ENCODE data around the gene SLC39A12. TPM values are rescaled to one million over a fixed set of nuclear protein-coding genes. Genes with fewer than 3 reads are reported as not detected.

Gene SLC39A12
- polyA plus RNA-seq, 4 donors, result 0.01 TPM; not detected in 2

DNA sequence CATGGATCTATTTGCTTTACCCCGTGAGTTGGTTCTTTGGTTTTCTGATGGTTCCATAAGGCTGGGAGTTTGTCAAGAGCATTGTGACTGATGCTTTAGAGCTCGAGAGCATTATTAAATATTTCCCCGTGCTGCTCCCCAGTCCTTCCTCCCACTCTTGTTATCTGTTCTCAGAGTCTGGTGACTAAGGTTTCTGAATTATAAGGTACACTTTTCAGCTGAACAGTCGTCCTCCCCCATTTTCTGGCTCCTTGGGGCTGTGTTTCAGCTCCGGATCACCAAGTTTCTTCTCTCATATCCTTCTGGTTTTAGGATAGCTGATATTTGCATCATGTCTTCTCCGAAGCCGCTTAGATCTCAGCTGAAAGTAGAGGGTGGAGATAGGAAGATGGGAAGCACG is 130.7 kb downstream of the SLC39A12 start:
- Histone ChIP-seq H3K4me3 (ENCODE audit: low read depth in 1 of 3, low read length in 3 of 3) (no peak overlapping the region), H3K36me3 (ENCODE audit: control insufficient read depth in 3 of 3, insufficient read depth in 2 of 3, low read depth in 1 of 3, low read length in 3 of 3) (no peaks in the 10 kb centered on the region), H3K4me1 (ENCODE audit: control insufficient read depth in 3 of 3, insufficient read depth in 2 of 3, low read depth in 1 of 3, low read length in 2 of 3) (no peaks in the 10 kb centered on the region), H3K27me3 (ENCODE audit: control insufficient read depth in 3 of 3, insufficient read depth in 3 of 3, low read length in 3 of 3) (peaks cover 0 to 1% (median 0%) of the 10 kb centered on the region in 3 donors), H3K9me3 (ENCODE audit: control insufficient read depth in 2 of 2, insufficient read depth in 1 of 2, low read depth in 1 of 2, low read length in 1 of 2) (no peaks in the 10 kb centered on the region), H3K27ac (ENCODE audit: low read depth in 1 of 3, low read length in 2 of 3) (no peak overlapping the region)
- FAIRE-seq (no peak), DNase-seq (no peak)
- WGBS, 3 donors, result 78 to 82% (median 81%) methylated on average over 8 of the region's 8 CpGs

DNA sequence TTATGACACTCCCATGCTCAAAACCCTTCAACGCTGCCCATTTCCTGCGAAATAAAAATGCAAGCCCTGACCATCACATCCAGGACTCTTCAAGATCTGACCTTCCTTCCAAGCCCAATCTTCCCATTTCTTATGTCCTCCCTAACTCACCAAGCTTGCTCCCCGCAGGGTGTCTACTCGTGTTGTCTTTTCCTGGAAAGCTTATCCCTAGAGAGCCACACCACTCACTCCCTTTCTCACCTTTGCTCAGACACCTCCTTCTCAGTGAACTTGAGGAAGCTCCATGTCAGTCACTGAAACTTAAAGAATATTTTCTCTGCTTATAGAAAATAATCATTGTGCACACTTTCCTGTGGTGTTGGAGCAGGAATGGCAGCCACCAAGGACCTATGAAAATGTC is 134.1 kb downstream of the SLC39A12 start:
- Histone ChIP-seq H3K4me3 (ENCODE audit: low read depth in 1 of 3, low read length in 3 of 3) (no peak overlapping the region), H3K27ac (ENCODE audit: low read depth in 1 of 3, low read length in 2 of 3) (no peak overlapping the region), H3K4me1 (ENCODE audit: control insufficient read depth in 3 of 3, insufficient read depth in 2 of 3, low read depth in 1 of 3, low read length in 2 of 3) (no peaks in the 10 kb centered on the region), H3K36me3 (ENCODE audit: control insufficient read depth in 3 of 3, insufficient read depth in 2 of 3, low read depth in 1 of 3, low read length in 3 of 3) (no peaks in the 10 kb centered on the region), H3K27me3 (ENCODE audit: control insufficient read depth in 3 of 3, insufficient read depth in 3 of 3, low read length in 3 of 3) (peaks cover 0 to 1% (median 0%) of the 10 kb centered on the region in 3 donors), H3K9me3 (ENCODE audit: control insufficient read depth in 2 of 2, insufficient read depth in 1 of 2, low read depth in 1 of 2, low read length in 1 of 2) (no peaks in the 10 kb centered on the region)
- no peak for FAIRE-seq
- no peak for DNase-seq
- WGBS, 3 donors, result 75 to 79% (median 78%) methylated on average over 4 of the region's 4 CpGs

DNA sequence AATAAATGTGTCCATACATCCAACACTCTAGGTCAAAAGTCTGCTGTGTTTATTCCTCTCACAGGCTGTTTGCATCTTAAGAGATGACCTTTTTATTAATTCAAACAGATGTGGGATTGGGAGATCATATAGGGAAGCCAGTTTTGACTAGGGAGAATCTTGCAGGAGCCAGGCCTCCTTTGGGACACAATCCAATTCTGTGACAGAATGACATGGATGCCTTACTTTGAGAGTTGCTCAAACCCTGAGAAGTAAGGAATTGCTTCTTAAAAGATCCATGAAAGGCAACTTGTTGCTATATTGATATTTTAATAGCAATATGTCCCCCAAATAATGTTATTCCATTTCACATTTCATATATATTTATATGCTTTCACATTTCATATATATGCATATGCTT is 135.0 kb downstream of the SLC39A12 start:
- no peak overlapping the region for H3K4me3 ChIP-seq (ENCODE audit: low read depth in 1 of 3, low read length in 3 of 3)

DNA sequence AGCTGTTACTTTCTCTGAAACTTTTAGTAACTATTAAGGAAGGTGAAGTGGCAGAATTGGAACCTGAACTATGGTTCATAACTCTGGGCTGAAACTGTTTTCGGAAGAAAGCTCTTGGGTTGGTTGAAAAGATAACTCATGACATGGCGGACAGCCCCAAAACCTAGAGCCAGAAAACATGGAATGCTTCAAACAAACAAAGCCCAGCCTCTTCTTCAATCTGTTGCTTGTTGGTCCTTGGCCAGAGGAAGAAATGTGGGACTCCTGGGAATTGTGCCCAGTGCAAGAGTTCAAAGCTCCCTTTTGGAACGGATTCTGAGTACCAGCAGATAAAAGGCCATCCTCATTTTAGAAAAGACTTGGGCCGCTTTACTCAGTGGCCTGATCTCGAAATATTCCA is 135.6 kb downstream of the SLC39A12 start:
- no peak overlapping the region for H3K27ac ChIP-seq (ENCODE audit: low read depth in 1 of 3, low read length in 2 of 3)
- peak in 1 of 2 donors; percentile 12 for DNase-seq

More for the DNA sequence above, 135.0 kb downstream of the SLC39A12 start:
- DNase-seq (no peak), FAIRE-seq (no peak)
- H3K9me3 ChIP-seq (ENCODE audit: control insufficient read depth in 2 of 2, insufficient read depth in 1 of 2, low read depth in 1 of 2, low read length in 1 of 2), result no peaks in the 10 kb centered on the region
- peaks cover 0 to 1% (median 0%) of the 10 kb centered on the region in 3 donors for H3K27me3 ChIP-seq (ENCODE audit: control insufficient read depth in 3 of 3, insufficient read depth in 3 of 3, low read length in 3 of 3)
- no peaks in the 10 kb centered on the region for H3K36me3 ChIP-seq (ENCODE audit: control insufficient read depth in 3 of 3, insufficient read depth in 2 of 3, low read depth in 1 of 3, low read length in 3 of 3)
- H3K4me1 ChIP-seq (ENCODE audit: control insufficient read depth in 3 of 3, insufficient read depth in 2 of 3, low read depth in 1 of 3, low read length in 2 of 3), result no peaks in the 10 kb centered on the region
- H3K27ac ChIP-seq (ENCODE audit: low read depth in 1 of 3, low read length in 2 of 3), result no peak overlapping the region

More for the DNA sequence above, 135.6 kb downstream of the SLC39A12 start:
- Histone ChIP-seq H3K4me3 (ENCODE audit: low read depth in 1 of 3, low read length in 3 of 3) (no peak overlapping the region), H3K36me3 (ENCODE audit: control insufficient read depth in 3 of 3, insufficient read depth in 2 of 3, low read depth in 1 of 3, low read length in 3 of 3) (no peaks in the 10 kb centered on the region), H3K27me3 (ENCODE audit: control insufficient read depth in 3 of 3, insufficient read depth in 3 of 3, low read length in 3 of 3) (peaks cover 0 to 1% (median 0%) of the 10 kb centered on the region in 3 donors), H3K4me1 (ENCODE audit: control insufficient read depth in 3 of 3, insufficient read depth in 2 of 3, low read depth in 1 of 3, low read length in 2 of 3) (no peaks in the 10 kb centered on the region), H3K9me3 (ENCODE audit: control insufficient read depth in 2 of 2, insufficient read depth in 1 of 2, low read depth in 1 of 2, low read length in 1 of 2) (no peaks in the 10 kb centered on the region)
- WGBS, 3 donors, result 60 to 76% (median 75%) methylated on average over 5 of the region's 5 CpGs
- FAIRE-seq, result no peak

Other genes with a start within 250 kb of the SLC39A12 start
- 10 to 100 TPM in 2 of 4 donors, 1 to 10 TPM in 2; 5.9 to 53.0 (median 12.5) TPM for gene TMEM236, start 199.7 kb upstream of the SLC39A12 start, polyA plus RNA-seq
- 10 to 100 TPM in 2 of 4 donors, 1 to 10 TPM in 2; 1.8 to 23.3 (median 7.6) TPM for gene MRC1, start 142.6 kb upstream of the SLC39A12 start, polyA plus RNA-seq
- 10 to 100 TPM in 1 of 4 donors, 1 to 10 TPM in 2, under 1 TPM in 1; 0.27 to 18.4 (median 2.3) TPM for gene CACNB2, start 188.5 kb downstream of the SLC39A12 start, polyA plus RNA-seq